Measurements from ENCODE around the gene TSPAN10.

Gene TSPAN10

GRCh38 chr17:81693509-81694210, 56.7 kb downstream of the TSPAN10 start:
- TF ChIP-seq CREB1 (IDR thresholded peaks at IDR 0.05; ENCODE audit: low read depth) (no peak), RAD21 (IDR thresholded peaks at IDR 0.05; ENCODE audit: low read depth) (peak; percentile 25; the same call in 1 of the 2 replicates), USF1 (IDR thresholded peaks at IDR 0.05) (no peak), EP300 (IDR thresholded peaks at IDR 0.05; ENCODE audit: borderline replicate concordance) (no peak), REST (IDR thresholded peaks at IDR 0.05; ENCODE audit: low read depth) (no peak)

GRCh38 chr17:81694810-81695209, 57.8 kb downstream of the TSPAN10 start:
- TF ChIP-seq FOXM1 (IDR thresholded peaks at IDR 0.05; ENCODE audit: borderline replicate concordance, low read depth) (no peak), RAD21 (IDR thresholded peaks at IDR 0.05; ENCODE audit: low read depth) (no peak), NFIC (IDR thresholded peaks at IDR 0.05) (no peak), USF1 (IDR thresholded peaks at IDR 0.05) (no peak), YY1 (IDR thresholded peaks at IDR 0.05; ENCODE audit: low read depth) (no peak), TAF1 (IDR thresholded peaks at IDR 0.05; ENCODE audit: low read depth) (no peak), ZBTB7A (IDR thresholded peaks at IDR 0.05; ENCODE audit: low read depth) (no peak), CEBPB (IDR thresholded peaks at IDR 0.05) (no peak), REST (IDR thresholded peaks at IDR 0.05; ENCODE audit: low read depth) (no peak), EGR1 (IDR thresholded peaks at IDR 0.05) (no peak), EP300 (IDR thresholded peaks at IDR 0.05; ENCODE audit: borderline replicate concordance) (no peak), CREB1 (IDR thresholded peaks at IDR 0.05; ENCODE audit: low read depth) (no peak), TCF12 (IDR thresholded peaks at IDR 0.05; ENCODE audit: low read depth) (no peak), TEAD4 (IDR thresholded peaks at IDR 0.05) (no peak), MAX (IDR thresholded peaks at IDR 0.05) (no peak)

- TF ChIP-seq EP300 (IDR thresholded peaks at IDR 0.05; ENCODE audit: borderline replicate concordance) (no peak), TEAD4 (IDR thresholded peaks at IDR 0.05) (no peak), TCF12 (IDR thresholded peaks at IDR 0.05; ENCODE audit: low read depth) (no peak), MAX (IDR thresholded peaks at IDR 0.05) (no peak), CREB1 (IDR thresholded peaks at IDR 0.05; ENCODE audit: low read depth) (no peak)
Measured at GRCh38 chr17:81695211-81695610, 58.2 kb downstream of the TSPAN10 start.

- no peak for TF ChIP-seq MAX (IDR thresholded peaks at IDR 0.05)
- no peak for TF ChIP-seq FOXM1 (IDR thresholded peaks at IDR 0.05; ENCODE audit: borderline replicate concordance, low read depth)
- no peak for TF ChIP-seq CEBPB (IDR thresholded peaks at IDR 0.05)
- TF ChIP-seq EGR1 (IDR thresholded peaks at IDR 0.05), result no peak
- no peak for TF ChIP-seq TAF1 (IDR thresholded peaks at IDR 0.05; ENCODE audit: low read depth)
- TF ChIP-seq RAD21 (IDR thresholded peaks at IDR 0.05; ENCODE audit: low read depth), result no peak
- TF ChIP-seq ZBTB7A (IDR thresholded peaks at IDR 0.05; ENCODE audit: low read depth), result no peak
- TF ChIP-seq USF1 (IDR thresholded peaks at IDR 0.05), result no peak
- TF ChIP-seq CREB1 (IDR thresholded peaks at IDR 0.05; ENCODE audit: low read depth), result no peak
- no peak for TF ChIP-seq NFIC (IDR thresholded peaks at IDR 0.05)
- TF ChIP-seq TCF12 (IDR thresholded peaks at IDR 0.05; ENCODE audit: low read depth), result no peak
- TF ChIP-seq TEAD4 (IDR thresholded peaks at IDR 0.05), result no peak
- TF ChIP-seq YY1 (IDR thresholded peaks at IDR 0.05; ENCODE audit: low read depth), result no peak
Measured at GRCh38 chr17:81695801-81696200, 58.8 kb downstream of the TSPAN10 start.

GRCh38 chr17:81696218-81696941, 59.4 kb downstream of the TSPAN10 start:
- TF ChIP-seq EP300 (IDR thresholded peaks at IDR 0.05; ENCODE audit: borderline replicate concordance) (no peak), MAX (IDR thresholded peaks at IDR 0.05) (no peak), CEBPB (IDR thresholded peaks at IDR 0.05) (no peak), TCF12 (IDR thresholded peaks at IDR 0.05; ENCODE audit: low read depth) (no peak), EGR1 (IDR thresholded peaks at IDR 0.05) (no peak), RAD21 (IDR thresholded peaks at IDR 0.05; ENCODE audit: low read depth) (no peak), TEAD4 (IDR thresholded peaks at IDR 0.05) (no peak), YY1 (IDR thresholded peaks at IDR 0.05; ENCODE audit: low read depth) (no peak), REST (IDR thresholded peaks at IDR 0.05; ENCODE audit: low read depth) (no peak), ZBTB7A (IDR thresholded peaks at IDR 0.05; ENCODE audit: low read depth) (no peak), TAF1 (IDR thresholded peaks at IDR 0.05; ENCODE audit: low read depth) (no peak), FOXM1 (IDR thresholded peaks at IDR 0.05; ENCODE audit: borderline replicate concordance, low read depth) (no peak), CREB1 (IDR thresholded peaks at IDR 0.05; ENCODE audit: low read depth) (no peak)
